ENCODE data around the gene GNPAT.

DNA sequence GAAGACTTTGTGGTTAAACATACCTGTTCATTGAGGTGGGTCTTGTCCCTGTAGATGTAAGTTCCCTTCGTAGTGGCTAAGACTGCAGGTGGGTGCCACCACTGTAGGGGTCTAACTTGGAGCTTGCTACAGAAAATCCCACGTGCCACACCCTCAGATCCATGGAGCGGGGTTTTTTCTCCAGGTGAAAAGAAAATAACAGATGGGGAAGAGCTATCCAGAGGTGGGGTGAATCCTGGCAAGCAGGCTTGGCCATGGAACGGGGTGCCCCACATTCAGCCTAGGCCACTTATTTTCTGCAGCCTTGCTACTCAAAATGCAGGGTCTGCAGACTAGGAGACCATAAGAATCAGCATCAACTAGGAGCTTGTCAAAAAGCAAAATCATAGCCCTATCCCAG lies 72.6 kb downstream of the GNPAT start:
- TF ChIP-seq POLR2A (IDR thresholded peaks at IDR 0.05; ENCODE audit: low read depth, low read length), result no peak
- TF ChIP-seq RAD21 (IDR thresholded peaks at IDR 0.05; ENCODE audit: low read length), result no peak
- TF ChIP-seq MXI1 (IDR thresholded peaks at IDR 0.05; ENCODE audit: borderline replicate concordance, low read depth, low read length), result no peak
- TF ChIP-seq, protein P1, sequence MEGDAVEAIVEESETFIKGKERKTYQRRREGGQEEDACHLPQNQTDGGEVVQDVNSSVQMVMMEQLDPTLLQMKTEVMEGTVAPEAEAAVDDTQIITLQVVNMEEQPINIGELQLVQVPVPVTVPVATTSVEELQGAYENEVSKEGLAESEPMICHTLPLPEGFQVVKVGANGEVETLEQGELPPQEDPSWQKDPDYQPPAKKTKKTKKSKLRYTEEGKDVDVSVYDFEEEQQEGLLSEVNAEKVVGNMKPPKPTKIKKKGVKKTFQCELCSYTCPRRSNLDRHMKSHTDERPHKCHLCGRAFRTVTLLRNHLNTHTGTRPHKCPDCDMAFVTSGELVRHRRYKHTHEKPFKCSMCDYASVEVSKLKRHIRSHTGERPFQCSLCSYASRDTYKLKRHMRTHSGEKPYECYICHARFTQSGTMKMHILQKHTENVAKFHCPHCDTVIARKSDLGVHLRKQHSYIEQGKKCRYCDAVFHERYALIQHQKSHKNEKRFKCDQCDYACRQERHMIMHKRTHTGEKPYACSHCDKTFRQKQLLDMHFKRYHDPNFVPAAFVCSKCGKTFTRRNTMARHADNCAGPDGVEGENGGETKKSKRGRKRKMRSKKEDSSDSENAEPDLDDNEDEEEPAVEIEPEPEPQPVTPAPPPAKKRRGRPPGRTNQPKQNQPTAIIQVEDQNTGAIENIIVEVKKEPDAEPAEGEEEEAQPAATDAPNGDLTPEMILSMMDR (conservative IDR thresholded peaks at IDR 0.05; ENCODE audit: low read depth, low read length), result no peak
- TF ChIP-seq NFE2L2 (IDR thresholded peaks at IDR 0.05; ENCODE audit: low read depth, low read length), result no peak
- no peak for TF ChIP-seq FOS (IDR thresholded peaks at IDR 0.05; ENCODE audit: low read depth, low read length)
- TF ChIP-seq MAFK (IDR thresholded peaks at IDR 0.05; ENCODE audit: low read depth, low read length), result no peak
- no peak for TF ChIP-seq RCOR1 (IDR thresholded peaks at IDR 0.05; ENCODE audit: insufficient replicate concordance, low read length)
- no peak for TF ChIP-seq SMC3 (IDR thresholded peaks at IDR 0.05; ENCODE audit: low read depth, low read length)
- TF ChIP-seq, protein P2, sequence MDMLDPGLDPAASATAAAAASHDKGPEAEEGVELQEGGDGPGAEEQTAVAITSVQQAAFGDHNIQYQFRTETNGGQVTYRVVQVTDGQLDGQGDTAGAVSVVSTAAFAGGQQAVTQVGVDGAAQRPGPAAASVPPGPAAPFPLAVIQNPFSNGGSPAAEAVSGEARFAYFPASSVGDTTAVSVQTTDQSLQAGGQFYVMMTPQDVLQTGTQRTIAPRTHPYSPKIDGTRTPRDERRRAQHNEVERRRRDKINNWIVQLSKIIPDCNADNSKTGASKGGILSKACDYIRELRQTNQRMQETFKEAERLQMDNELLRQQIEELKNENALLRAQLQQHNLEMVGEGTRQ (IDR thresholded peaks at IDR 0.05; ENCODE audit: low read depth, low read length), result no peak
